Stimulated activated CD4-positive, alpha-beta T cell treated with anti-CD3 and anti-CD28 coated beads, Interleukin-15, amount 100 ng/mL, for 1 hour (primary cell): Measurements from ENCODE around the gene TUBGCP6.

Source experiments
- DNase-seq, 2 donors: peaks; one replicate each; pipeline ENCODE4 v3.0.0-alpha.2; 2020; ENCODE audit warnings: low read depth in 1 of 2, low spot score in 1 of 2

TUBGCP6 gene

DNA sequence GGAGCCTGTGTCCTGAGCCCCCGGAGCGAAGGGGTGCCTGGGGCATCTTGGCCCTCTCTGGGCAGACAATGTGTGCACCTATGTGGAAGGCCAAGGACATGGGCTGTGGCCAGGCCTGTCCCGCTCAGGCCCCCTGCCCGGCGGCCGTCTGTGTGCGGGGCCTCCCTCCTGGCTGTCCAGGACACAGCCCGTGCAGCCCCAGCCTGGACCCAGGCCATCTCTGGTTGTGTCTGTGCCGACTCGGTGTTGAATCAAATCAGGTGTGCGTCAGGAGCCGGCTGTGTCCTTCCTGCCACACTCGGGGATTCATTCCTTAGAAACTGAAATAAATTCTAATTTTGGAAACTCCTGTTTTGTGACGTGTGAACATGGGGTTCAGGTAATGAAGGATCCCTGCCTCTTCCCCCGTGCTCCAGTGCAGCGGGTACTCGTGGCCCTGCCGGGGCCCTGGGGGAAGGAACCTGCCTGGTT, 45.5 kb downstream of the TUBGCP6 start:
- no peak for DNase-seq

DNA sequence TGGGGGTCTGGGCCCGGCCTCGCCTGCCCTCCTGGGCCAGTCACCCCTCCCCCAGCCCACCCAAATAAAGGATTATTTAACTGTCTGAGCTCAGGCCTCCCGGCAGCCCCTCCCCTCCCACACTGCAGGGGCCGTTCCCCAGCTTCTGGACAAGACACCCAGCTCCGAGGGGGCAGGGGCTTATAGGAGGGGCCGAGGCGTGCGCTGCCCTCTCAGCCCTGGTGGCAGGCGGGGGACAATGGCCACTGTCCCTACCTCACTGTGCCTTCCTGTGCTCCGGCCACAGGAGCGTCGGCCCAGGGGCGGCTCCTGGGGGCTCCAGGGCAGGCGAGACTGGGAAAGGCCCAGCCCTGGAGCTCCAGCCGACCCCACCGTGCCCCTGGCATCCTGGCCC, 46.2 kb downstream of the TUBGCP6 start:
- DNase-seq, result no peak

DNA sequence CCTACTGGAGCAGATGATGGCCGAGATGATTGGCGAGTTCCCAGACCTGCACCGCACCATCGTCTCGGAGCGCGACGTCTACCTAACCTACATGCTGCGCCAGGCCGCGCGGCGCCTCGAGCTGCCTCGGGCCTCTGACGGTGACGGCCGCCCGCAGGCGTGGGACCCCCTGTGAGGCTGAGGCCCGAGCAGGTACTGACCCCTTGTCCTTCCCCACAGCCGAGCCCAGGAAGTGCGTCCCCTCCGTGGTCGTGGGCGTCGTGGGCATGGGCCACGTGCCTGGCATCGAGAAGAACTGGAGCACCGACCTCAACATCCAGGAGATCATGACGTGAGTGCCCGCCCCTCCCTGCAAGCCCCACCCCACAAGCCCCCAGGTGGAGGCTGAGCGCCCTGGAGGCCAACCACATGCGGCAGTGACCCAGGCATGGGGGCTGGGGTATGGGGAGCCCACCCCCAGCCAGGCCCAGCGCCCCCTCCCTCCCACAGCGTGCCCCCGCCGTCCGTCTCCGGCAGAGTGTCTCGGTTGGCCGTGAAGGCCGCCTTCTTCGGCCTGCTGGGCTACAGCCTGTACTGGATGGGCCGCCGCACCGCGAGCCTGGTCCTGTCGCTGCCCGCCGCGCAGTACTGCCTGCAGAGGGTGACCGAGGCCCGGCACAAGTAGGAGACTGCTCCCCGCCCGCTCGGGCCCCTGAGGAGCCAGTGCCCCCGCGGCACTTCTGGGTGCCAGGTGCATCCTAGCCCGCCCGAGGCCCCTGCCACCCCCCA, 46.8 kb downstream of the TUBGCP6 start:
- DNase-seq, result no peak

DNA sequence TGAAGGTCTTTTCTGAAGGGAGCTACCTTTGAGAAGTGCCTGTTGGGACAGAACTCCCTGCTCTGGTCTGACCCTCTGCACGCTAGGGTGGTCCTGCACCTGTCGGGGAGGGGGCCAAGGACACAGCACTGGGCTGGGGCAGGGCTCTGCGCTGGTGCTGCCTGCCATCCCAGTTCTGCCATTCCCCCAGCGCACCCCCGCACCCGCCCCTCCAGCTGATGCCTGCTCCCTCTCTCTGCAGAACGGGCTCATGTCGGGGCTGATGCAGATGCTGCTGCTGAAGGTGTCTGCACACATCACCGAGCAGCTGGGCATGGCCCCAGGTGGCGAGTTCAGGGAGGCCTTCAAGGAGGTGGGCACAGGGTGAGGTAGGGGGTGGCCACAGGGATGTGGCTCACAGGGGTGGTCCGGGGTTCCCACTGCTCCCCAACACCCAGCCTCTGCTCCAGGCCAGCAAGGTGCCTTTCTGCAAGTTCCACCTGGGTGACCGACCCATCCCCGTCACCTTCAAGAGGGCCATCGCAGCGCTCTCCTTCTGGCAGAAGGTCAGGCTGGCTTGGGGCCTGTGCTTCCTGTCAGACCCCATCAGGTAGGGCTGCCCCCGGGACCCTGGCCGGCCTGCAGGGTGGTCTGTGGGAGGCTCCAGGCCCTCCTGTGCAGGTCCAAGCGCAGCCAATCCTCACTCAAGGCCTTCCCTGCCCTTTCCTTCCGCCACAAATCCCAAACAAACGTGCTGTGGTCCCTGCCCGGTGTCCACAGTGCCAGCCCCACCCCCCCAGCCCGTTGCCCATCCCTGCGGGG, 47.6 kb downstream of the TUBGCP6 start:
- no peak for DNase-seq

DNA sequence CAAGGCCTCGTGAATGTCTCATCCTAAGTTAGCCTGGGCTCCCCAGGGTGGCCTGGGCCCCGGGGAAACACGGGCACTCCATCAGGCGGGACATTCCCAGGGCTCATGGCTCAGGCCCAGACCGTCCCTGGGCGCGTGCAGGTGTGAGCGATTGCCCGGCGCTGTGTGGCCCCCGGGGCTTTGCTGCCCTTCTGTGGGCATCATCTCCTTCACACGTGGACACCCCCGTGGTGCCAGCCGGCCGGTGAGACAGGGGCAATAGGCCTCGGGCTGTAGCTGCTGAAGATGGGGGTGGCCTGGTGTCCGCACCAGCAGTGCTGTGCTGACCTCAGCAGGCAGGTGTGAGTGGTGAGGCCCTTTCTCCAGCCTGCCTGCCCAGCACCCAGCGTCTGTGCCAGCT, 48.6 kb downstream of the TUBGCP6 start:
- no peak for DNase-seq

DNA sequence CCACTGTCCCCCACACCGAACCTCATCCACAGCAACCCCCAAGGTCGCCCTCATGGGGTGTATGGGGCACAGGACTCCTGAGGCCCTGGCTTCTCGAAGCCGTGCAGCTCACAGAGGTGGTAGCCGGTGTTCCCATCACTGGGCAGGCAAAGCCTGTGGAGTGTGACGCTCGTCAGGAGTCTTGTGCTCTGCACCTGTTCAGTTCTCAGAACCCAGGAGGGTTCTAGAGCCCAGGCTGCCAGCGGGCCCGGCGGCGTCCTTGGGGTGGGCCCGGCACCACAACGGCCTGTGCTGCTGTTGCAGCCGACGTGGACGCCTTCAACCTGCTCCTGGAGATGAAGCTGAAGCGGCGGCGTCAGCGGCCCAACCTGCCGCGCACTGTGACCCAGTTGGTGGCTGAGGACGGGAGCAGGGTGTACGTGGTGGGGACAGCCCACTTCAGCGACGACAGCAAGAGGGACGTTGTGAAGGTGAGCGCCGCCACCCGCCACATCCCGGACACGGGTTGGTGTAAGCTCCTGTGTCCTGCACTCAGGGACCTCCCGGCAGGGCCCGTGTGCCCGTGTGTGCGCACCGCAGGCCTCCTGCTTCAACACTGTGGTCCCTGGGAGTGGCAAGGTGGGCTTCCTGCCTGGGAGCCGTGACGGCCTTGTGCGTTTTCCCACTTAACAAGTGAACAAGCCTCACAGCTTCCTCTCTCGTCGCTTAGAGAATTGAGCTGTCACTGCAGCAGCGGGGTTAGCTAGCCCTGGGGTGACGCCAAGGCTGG, 50.6 kb downstream of the TUBGCP6 start:
- DNase-seq, result no peak

DNA sequence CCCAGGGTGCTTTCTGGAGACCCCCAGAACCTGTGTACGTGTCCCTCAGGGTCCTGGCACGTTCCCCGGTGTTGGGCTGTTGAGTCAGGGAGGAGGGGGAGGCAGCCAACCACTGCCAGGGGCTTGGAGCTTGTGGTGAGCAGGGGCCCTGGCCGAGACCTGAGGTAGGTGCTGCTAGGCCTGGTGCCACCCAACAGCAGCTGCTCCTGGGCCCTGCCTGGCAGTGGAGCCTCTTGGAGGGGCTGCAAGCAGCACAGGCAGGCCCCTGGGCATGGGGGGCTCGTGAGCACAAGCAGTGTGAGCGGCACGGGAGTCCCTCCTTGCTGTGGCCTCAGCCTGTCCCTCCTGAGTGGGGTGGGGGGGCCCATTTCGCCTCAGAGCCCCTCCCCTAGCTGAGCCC, 51.2 kb downstream of the TUBGCP6 start:
- no peak for DNase-seq

DNA sequence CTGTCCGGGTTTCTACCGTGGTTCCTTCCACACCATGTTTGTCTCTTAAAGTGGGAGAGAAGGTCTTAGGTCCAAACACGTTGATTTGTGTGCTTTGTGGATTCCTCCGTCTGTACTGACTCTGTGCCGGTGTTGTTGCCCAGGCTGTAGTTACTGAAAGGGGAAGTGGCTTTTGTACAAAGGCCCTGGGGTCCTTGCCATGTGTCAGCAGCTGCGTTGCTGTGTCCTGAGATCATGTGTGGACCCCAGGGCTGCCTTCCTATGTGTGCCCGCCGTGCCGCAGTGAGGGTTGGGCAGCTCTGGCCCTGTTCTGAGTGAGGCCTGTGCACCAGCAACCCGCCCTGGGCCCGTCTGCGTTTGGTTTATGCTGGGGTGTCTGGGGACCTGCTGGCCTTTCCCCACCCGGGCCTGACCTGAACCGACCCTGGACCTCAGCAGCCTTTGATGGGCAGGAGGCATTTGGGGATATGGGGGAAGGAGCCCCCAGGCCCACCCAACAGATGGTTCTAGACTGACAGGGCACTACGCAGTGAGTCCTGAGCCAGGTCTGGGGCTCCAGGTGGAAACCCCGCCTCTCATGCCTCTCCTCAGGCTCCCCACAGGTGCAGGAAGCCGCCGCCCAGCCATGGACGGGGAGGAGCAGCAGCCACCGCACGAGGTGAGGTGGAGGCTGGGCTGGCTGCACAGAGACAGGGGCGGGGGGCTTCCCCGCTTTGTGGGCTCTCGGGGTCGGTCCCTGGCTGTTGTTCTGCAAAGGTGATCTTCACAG, 52.2 kb downstream of the TUBGCP6 start:
- DNase-seq, result peak in 1 of 2 donors; percentile 30

DNA sequence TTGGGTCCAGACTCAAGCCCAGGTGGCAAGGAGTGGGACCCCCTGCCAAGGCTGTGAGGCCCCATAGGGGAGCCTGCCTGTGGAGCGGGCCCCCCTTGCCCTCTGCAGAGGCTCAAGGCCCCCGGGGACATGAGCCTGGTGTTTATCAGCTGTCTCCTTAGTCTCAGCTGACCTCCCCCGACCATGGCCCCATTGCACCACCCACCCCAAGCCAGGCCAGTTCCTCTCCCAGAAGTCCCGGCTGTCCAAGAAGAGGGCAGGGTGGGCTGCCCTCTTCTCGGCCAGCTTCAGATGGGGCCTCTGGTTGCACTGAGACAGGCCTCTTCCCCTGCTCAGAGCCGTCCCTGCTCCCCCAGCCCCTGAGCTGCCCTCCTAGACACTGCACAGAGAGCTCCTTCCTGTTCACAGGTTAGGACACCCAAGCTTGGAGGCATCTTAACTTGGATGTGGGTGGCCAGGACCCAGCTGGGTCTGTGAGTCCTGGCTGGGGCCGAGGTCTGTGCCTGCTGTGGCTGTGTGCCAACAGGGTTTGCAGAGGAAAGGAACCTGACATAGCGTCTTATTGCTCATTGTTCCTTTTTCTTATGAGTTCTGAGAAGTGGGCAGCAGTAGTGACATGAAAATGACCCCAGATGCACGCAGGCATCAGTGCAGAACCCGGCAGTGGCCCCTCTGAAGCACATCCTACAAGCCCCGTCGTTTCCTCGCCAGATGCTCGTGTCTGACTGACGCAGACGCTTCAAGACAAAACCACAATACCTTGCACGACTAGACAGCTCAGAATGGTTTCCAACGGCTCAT, 53.7 kb downstream of the TUBGCP6 start:
- peak; percentile 42 to 67 for DNase-seq

DNA sequence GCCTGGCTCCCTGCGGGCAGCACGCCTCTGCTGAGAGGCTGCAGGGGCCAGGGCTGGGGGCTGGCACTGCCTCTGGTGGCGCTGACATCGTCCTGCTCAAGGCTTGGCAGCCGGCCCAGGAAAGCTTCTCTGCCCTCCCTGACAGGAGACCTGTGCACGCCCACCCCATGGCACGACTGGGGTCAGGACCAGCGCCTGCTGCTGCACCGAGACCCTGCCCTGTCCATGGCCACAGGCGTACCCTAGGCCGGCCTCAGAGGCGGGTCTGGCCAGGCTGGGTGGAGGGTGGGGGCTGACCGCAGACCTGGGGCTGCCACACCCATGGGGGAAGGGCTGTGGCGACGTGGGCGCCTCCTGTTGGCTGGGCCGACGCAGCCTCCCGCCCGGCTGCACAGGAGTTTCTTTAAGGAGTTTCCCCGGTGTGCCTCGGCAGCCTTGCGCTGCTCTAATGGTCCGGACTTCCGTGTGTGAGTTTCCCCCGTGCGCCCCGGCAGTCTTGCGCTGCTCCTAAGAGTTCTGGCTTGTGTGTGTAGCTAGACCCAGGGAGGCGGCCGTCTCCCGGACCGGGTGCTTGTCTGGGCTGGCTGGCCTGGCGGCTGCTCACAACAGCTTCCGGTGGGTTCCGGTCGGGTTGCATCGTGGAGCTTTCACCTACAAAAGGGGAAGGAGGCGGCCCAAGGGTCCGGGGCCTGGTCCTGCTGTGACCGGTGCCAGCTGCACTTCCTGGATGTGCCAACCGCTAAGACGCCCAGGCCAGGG, 54.5 kb downstream of the TUBGCP6 start:
- DNase-seq, result peak; percentile 59 to 69

DNA sequence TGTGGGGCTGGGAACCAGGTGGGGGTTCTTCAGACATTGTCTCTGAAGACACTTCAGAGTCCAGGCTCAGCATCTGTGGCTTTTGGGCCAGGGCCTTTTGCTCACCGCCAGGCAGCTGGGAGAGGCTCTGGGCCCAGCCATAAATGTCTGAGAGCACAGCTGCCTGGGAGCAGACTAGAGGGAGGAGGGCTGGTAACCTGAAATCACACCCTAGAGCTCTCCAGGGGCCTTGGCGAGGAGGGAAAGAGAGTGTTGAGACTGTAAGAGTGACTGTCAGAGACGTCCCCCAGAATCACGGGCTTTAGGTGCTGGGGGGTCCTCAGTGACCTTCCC, 55.0 kb downstream of the TUBGCP6 start:
- no peak for DNase-seq

DNA sequence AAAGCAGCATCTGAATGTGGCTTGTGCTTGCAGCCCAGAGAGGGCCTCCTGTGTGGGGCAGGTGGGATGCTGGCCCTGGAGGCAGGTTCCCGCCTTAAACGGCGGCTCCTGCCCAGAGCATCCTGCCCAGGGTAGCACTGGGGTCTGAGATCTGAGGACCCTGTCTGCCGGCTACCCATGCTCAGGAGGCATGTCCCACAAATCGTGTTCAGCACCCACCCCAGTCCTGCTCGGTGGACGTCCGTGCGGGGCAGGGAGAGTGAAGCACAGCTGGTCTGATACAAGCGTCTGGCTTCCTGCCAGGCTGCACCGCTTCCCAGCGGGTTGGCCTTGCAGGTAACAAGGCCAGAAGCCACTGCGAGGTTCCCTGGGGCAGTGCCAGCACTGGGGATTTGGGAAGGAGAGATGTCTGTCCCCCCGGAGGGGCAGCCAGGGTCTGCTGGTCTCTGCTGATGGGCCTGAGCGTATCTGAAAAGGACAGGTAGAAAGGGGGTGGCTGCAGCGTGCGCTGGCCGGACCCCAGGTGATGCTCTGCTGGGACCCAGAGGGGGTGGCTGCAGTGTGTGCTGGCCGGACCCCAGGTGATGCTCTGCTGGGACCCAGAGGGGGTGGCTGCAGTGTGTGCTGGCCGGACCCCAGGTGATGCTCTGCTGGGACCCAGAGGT, 55.5 kb downstream of the TUBGCP6 start:
- no peak for DNase-seq

DNA sequence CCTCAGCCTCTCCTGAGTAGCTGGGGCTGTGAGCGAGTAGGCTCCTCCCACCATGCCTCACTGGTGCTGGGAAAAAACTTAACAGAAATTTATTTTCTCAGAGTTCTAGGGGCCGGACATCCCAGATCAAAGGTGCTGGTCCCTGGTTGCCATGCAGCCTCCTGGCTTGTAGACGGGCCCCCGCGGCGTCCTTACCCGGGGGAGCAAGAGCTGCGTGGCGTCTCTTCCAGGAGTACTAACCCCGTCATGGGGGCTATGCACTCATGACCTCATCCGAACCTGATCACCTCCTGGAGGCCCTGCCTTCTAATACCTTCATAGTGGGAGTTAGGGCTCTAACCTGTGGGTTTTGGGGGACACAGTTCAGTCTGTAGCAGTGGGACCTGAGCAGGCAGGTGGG, 56.5 kb downstream of the TUBGCP6 start:
- no peak for DNase-seq

DNA sequence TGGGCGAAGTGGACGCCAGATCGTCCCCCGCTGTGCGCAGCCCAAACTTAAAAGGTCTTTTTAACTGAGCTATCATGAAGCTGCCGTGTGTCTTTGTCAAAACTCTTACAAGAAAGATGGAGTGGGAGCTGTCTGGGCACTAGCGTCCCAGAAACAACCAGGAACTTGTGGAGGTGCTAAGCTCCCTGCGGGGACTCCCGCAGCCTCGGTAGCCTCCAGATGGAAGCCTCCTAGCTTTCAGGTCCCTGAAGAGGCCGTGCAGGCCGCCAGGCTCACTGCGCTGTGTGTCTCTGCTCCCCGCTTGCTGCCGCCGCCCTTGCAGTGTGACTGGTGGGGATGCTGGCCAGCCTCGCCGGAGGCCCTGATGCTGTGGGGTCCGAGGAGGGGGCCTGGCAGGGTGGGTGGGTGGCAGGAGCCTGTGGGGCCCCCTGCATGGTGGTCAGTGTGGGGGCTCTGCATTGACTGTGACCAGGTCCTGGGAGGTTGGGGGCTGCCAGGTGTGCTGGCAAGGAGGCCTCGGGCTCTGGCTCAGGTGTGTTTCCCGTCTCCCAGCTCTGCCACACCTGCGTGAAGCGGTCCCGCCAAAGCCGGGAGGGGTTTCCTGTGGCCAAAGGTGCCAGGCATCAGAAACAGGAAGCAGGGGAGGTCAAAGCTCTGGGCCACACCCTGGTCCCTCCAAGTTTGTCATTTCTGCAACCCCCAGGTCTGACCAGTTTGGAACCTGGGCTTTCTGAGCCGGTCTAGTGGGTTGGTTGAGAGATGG, 57.9 kb downstream of the TUBGCP6 start:
- DNase-seq, result no peak

DNA sequence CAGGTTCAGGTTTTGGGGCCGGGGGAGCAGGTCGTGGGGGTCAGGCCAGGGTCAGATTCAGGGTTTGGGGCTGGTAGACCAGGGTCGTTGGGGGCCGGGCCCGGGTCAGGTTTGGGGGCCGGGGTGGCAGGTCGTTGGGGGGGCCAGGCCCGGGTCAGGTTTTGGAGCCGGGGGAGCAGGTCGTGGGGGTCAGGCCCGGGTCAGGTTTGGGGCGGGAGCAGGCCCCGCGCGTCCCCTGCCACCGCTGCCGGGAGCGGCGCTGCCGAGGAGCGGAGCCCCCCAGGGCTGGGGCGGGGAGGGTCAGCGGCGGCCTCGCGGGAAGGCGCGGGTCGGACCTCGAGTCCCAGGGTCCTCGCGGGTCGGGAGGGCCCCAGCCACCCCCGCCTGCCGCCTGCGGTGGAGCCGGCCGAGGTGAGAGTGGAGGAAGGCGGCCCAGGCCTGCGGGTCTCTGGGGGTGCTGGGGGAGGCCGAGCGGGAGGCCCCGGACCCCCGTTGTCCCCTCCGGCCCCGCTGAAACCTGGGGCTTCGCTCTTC, 58.6 kb downstream of the TUBGCP6 start:
- no peak for DNase-seq

DNA sequence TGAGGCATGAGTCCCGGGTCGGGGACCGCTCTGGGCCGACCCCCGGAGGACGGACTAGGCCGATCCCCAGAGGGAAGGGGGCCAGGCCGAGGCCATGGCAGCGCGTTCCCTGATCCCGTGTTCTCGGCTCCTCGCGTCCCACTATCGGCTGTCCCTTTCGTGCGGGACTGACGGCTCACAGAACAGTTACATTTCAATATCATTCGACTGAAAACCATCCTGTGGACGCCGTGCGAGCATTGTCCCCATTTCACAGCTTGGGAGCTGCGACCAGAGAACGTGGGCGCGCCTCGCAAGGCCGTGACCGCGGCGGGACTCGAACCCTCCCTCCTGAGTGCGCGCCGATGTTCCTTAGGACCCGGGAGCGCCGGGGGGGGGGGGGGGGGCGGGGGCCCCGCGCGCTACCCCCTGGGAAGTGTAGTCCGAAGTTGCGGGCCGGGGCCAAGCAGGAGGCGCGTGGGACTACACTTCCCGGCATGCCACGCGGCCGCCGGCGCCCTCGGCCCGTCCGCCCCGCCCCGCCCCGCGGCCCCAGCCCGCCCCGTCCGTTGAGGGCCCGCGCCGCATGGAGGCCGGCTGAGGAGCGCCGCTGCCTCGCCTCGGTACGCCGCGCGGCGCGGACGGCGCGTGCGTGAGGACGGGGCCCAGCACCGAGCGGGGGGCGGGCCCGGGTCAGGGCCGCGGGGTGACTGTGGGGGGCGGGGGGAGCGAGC, 59.3 kb downstream of the TUBGCP6 start, which contains the start of gene TRABD:
Gene TRABD, plus strand, starts transcription at position 539 of the 713 bp plus-strand sequence. CDS start 7,148 bp downstream, outside the sequence.
- peak; percentile 81 to 90 for DNase-seq

DNA sequence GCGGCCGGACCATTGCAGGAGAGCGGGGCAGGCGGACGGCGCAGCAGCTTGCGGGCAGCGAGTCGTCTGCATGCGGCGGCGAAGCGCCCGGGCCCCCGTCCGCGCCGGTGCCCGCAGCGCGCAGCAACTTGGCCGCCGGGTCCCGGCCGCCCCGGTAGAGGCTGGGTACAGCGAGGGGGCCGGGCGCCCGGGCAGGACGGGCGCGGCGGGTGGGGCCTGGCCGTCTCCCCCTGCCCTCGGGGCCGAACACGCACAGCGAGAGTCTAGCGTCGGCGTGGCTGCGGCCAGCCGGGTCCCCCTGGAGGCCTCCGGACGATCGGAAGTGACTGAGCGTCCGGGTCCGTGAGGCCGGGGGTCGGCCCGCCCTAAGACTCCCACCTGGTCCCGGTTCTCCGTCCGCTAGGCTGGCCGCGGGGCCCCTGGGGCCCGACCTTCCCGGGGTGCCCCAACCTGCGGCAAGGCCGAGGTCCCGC, 59.9 kb downstream of the TUBGCP6 start:
- DNase-seq, result no peak
